HepG2 (cell line): ENCODE data around the gene FNDC7.
"Not testable (repeated sequence)": the region's sequence is repeated elsewhere in the genome, so short reads cannot be mapped to it uniquely, and the experiment has no call there.

ENCODE experiments used
- CTCF ChIP-seq: sonication (generic); formaldehyde crosslinking; IDR thresholded peaks from 2 replicates; pipeline ENCODE4 v1.5.0; 2020; ENCODE audit warnings: mild to moderate bottlenecking, missing genetic modification reagents, moderate library complexity
- MNT ChIP-seq: fragments of 450-650 bp; IDR thresholded peaks from 2 replicates; pipeline ENCODE4 v1.6.1; 2016
- POLR2AphosphoS5 ChIP-seq: IDR thresholded peaks from 2 replicates; pipeline ENCODE4 v1.6.1; 2012; ENCODE audit warnings: low read depth, low read length
- ZNF136 ChIP-seq: sonication (generic); formaldehyde crosslinking; IDR thresholded peaks from 2 replicates; pipeline ENCODE4 v1.8.1; 2022; ENCODE audit warnings: low read depth, mild to moderate bottlenecking, moderate library complexity, missing genetic modification reagents

- not testable (repeated sequence) for TF ChIP-seq POLR2AphosphoS5; MNT; ZNF136 (CRISPR knock-in tag); CTCF (CRISPR knock-in tag)
These were observed 45.3 kb upstream of the FNDC7 start for GRCh38 chr1:108667422-108667821.
